CD4-positive, alpha-beta T cell treated with Interleukin-12 subunit alpha and Interleukin-12 subunit beta, for 1 hour (primary cell): ENCODE measurements around the gene ASCL2.

Experiments
- DNase-seq: peaks from one replicate; pipeline ENCODE4 v3.0.0-alpha.2; 2020

ASCL2 gene

GRCh38 chr11:2223153-2223794, 47.1 kb downstream of the ASCL2 start:
- no peak for DNase-seq

GRCh38 chr11:2222451-2222850, 47.9 kb downstream of the ASCL2 start:
- no peak for DNase-seq

- DNase-seq = no peak
Measured at GRCh38 chr11:2221591-2221990, 48.8 kb downstream of the ASCL2 start.

- no peak for DNase-seq
Measured at GRCh38 chr11:2221024-2221423, 49.4 kb downstream of the ASCL2 start.

- DNase-seq = no peak
Measured at GRCh38 chr11:2220173-2220771, 50.1 kb downstream of the ASCL2 start.

- no peak for DNase-seq
Measured at GRCh38 chr11:2219318-2220017, 50.9 kb downstream of the ASCL2 start.
